ENCODE results near the gene SLC24A4.

The SLC24A4 gene

DNA sequence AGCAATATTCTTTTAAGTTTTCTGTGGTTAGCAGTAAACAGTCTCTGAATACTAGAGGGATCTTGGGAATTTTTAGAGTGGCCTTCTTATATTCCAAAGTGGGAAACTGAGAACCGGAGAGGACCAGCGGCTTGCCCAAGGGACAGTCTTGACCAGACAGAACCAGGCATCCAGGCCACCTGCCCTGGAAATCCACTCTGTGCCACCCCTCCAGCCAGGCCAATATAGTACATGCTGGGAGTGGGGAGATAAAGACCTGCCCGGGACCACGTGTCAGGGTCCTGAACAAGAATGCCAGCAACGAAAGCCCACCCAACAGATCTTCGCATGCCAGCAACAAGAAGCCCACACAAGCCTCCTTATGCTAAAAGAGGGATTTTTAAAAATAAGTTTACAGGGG, 141.2 kb downstream of the SLC24A4 start:
- DNase-seq (ENCODE audit: low read depth in 1 of 2, low spot score in 1 of 2), result no peak
- H3K27me3 ChIP-seq (ENCODE audit: insufficient read depth, poor library complexity, severe bottlenecking), result no peaks in the 10 kb centered on the region
- no peak overlapping the region for H3K27ac ChIP-seq (replicated peaks)
- TF ChIP-seq POLR2AphosphoS5 (IDR thresholded peaks at IDR 0.05; ENCODE audit: low read depth), result no peak
- TF ChIP-seq, protein P1, sequence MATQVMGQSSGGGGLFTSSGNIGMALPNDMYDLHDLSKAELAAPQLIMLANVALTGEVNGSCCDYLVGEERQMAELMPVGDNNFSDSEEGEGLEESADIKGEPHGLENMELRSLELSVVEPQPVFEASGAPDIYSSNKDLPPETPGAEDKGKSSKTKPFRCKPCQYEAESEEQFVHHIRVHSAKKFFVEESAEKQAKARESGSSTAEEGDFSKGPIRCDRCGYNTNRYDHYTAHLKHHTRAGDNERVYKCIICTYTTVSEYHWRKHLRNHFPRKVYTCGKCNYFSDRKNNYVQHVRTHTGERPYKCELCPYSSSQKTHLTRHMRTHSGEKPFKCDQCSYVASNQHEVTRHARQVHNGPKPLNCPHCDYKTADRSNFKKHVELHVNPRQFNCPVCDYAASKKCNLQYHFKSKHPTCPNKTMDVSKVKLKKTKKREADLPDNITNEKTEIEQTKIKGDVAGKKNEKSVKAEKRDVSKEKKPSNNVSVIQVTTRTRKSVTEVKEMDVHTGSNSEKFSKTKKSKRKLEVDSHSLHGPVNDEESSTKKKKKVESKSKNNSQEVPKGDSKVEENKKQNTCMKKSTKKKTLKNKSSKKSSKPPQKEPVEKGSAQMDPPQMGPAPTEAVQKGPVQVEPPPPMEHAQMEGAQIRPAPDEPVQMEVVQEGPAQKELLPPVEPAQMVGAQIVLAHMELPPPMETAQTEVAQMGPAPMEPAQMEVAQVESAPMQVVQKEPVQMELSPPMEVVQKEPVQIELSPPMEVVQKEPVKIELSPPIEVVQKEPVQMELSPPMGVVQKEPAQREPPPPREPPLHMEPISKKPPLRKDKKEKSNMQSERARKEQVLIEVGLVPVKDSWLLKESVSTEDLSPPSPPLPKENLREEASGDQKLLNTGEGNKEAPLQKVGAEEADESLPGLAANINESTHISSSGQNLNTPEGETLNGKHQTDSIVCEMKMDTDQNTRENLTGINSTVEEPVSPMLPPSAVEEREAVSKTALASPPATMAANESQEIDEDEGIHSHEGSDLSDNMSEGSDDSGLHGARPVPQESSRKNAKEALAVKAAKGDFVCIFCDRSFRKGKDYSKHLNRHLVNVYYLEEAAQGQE (IDR thresholded peaks at IDR 0.05; ENCODE audit: insufficient replicate concordance, low read depth), result no peak
- no peak for TF ChIP-seq GABPA (IDR thresholded peaks at IDR 0.05; ENCODE audit: low read depth)
- TF ChIP-seq, protein P2, sequence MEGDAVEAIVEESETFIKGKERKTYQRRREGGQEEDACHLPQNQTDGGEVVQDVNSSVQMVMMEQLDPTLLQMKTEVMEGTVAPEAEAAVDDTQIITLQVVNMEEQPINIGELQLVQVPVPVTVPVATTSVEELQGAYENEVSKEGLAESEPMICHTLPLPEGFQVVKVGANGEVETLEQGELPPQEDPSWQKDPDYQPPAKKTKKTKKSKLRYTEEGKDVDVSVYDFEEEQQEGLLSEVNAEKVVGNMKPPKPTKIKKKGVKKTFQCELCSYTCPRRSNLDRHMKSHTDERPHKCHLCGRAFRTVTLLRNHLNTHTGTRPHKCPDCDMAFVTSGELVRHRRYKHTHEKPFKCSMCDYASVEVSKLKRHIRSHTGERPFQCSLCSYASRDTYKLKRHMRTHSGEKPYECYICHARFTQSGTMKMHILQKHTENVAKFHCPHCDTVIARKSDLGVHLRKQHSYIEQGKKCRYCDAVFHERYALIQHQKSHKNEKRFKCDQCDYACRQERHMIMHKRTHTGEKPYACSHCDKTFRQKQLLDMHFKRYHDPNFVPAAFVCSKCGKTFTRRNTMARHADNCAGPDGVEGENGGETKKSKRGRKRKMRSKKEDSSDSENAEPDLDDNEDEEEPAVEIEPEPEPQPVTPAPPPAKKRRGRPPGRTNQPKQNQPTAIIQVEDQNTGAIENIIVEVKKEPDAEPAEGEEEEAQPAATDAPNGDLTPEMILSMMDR (IDR thresholded peaks at IDR 0.05; ENCODE audit: insufficient read depth, low read length), result no peak
- TF ChIP-seq SPI1 (IDR thresholded peaks at IDR 0.05; ENCODE audit: borderline replicate concordance, low read depth), result no peak
- no peak overlapping the region for H3K4me3 ChIP-seq (replicated peaks; ENCODE audit: insufficient read depth, low read length)

DNA sequence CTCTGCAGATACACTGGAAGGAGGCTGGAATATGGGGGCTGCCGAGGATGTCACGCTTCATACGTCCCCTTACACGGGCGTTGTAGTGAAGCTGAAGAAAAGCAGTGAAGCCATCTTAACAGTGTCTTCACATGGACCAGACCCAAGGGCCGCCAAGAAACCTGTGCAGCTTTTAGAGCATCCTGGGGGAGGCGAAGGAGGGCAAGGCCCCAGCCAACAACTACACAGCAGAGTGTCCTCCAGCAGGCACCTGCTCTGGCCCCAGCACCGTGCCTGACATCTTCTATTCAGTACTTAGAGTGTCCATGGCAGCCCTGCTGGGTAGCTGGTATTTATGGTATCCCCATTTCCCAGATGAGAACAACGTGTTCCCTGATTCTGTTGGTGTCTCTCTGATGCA, 141.8 kb downstream of the SLC24A4 start:
- TF ChIP-seq, protein P2 (IDR thresholded peaks at IDR 0.05; ENCODE audit: insufficient read depth, low read length), result no peak
- no peak for TF ChIP-seq SPI1 (IDR thresholded peaks at IDR 0.05; ENCODE audit: borderline replicate concordance, low read depth)
- no peak for TF ChIP-seq GABPA (IDR thresholded peaks at IDR 0.05; ENCODE audit: low read depth)
- no peak for TF ChIP-seq POLR2AphosphoS5 (IDR thresholded peaks at IDR 0.05; ENCODE audit: low read depth)
- TF ChIP-seq, protein P1 (IDR thresholded peaks at IDR 0.05; ENCODE audit: insufficient replicate concordance, low read depth), result no peak
- no peak for DNase-seq (ENCODE audit: low read depth in 1 of 2, low spot score in 1 of 2)

DNA sequence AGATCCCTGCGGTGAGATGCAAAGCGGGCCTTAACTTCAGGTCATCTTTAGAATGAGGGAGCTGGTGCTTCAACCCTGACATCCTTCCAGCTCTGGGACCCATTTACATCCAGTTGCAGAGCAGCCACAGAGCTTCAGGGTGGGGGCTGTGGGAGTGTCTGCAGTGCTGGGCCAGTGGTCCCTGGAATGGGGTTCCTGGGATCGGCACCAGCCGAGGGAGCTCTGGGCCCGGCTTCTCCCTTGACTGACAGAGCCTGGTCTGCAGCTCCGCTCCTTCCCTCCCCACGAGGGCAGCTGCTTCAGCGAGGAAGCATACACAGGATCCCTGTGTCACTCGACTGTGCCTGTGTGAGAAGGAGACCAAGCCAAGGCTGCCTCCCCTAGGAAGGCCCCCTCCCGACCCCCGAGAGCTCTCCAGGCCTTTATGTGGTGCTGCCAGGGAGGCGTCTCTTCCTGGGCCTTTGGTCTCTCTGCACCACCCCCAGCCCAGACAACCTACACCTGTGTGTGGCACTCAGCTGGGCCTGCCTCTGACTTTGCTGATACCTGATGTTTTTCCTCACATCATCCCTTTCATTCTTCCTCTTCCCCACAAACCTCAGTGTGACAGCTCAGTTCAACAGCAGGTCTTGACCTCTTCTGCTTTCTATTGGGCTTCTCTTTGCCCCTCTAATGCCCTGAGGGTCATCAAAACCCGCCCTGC, 142.5 kb downstream of the SLC24A4 start:
- Histone ChIP-seq H3K27ac (replicated peaks) (no peak overlapping the region), H3K27me3 (ENCODE audit: insufficient read depth, poor library complexity, severe bottlenecking) (no peaks in the 10 kb centered on the region), H3K4me3 (replicated peaks; ENCODE audit: insufficient read depth, low read length) (no peak overlapping the region)
- no peak for DNase-seq (ENCODE audit: low read depth in 1 of 2, low spot score in 1 of 2)
- TF ChIP-seq SPI1 (IDR thresholded peaks at IDR 0.05; ENCODE audit: borderline replicate concordance, low read depth) (no peak), GABPA (IDR thresholded peaks at IDR 0.05; ENCODE audit: low read depth) (no peak), POLR2AphosphoS5 (IDR thresholded peaks at IDR 0.05; ENCODE audit: low read depth) (no peak)
- TF ChIP-seq, protein P1 (IDR thresholded peaks at IDR 0.05; ENCODE audit: insufficient replicate concordance, low read depth), result no peak
- TF ChIP-seq, protein P2 (IDR thresholded peaks at IDR 0.05; ENCODE audit: insufficient read depth, low read length), result no peak

More for the DNA sequence above, 141.8 kb downstream of the SLC24A4 start:
- Histone ChIP-seq H3K4me3 (replicated peaks; ENCODE audit: insufficient read depth, low read length) (no peak overlapping the region), H3K27me3 (ENCODE audit: insufficient read depth, poor library complexity, severe bottlenecking) (no peaks in the 10 kb centered on the region), H3K27ac (replicated peaks) (no peak overlapping the region)
